IPS DF 6.9 (cell line): Measurements from ENCODE around the gene ILF2.
"Not testable (repeated sequence)": the region's sequence is repeated elsewhere in the genome, so short reads cannot be mapped to it uniquely, and the experiment has no call there.

ENCODE experiments used
- DNase-seq: peaks from one replicate; pipeline ENCODE4 v3.0.0-alpha.2; 2013; ENCODE audit warnings: low read depth, low spot score
- H3K27ac ChIP-seq: one replicate; pipeline ENCODE4 v1.5.1; 2013; ENCODE audit warnings: low read length, control low read depth
- H3K27me3 ChIP-seq: 2 replicates; pipeline ENCODE4 v1.6.1; 2013; ENCODE audit warnings: mild to moderate bottlenecking, low read length; ENCODE audit not compliant: control insufficient read depth, insufficient read depth
- H3K36me3 ChIP-seq: 2 replicates; pipeline ENCODE4 v1.6.1; 2013; ENCODE audit warnings: low read length; ENCODE audit not compliant: control insufficient read depth, insufficient read depth
- H3K4me1 ChIP-seq: 2 replicates; pipeline ENCODE4 v1.6.1; 2013; ENCODE audit warnings: low read length; ENCODE audit not compliant: control insufficient read depth, insufficient read depth
- H3K4me3 ChIP-seq: 2 replicates; pipeline ENCODE4 v1.5.1; 2013; ENCODE audit warnings: mild to moderate bottlenecking, low read length
- H3K9me3 ChIP-seq: 2 replicates; pipeline ENCODE4 v1.6.1; 2013; ENCODE audit warnings: low read length, inconsistent platforms; ENCODE audit not compliant: control insufficient read depth, insufficient read depth
- WGBS: extraction: QIAGEN DNeasy Blood & Tissue Kit; methylation state at CpG from one replicate; pipeline ENCODE4 v1.1.7; 2013; ENCODE audit warnings: mixed read lengths, missing lambda C conversion rate; ENCODE audit not compliant: insufficient read length, insufficient coverage; 5-methylcytosine and 5-hydroxymethylcytosine counted together

Gene ILF2

DNA sequence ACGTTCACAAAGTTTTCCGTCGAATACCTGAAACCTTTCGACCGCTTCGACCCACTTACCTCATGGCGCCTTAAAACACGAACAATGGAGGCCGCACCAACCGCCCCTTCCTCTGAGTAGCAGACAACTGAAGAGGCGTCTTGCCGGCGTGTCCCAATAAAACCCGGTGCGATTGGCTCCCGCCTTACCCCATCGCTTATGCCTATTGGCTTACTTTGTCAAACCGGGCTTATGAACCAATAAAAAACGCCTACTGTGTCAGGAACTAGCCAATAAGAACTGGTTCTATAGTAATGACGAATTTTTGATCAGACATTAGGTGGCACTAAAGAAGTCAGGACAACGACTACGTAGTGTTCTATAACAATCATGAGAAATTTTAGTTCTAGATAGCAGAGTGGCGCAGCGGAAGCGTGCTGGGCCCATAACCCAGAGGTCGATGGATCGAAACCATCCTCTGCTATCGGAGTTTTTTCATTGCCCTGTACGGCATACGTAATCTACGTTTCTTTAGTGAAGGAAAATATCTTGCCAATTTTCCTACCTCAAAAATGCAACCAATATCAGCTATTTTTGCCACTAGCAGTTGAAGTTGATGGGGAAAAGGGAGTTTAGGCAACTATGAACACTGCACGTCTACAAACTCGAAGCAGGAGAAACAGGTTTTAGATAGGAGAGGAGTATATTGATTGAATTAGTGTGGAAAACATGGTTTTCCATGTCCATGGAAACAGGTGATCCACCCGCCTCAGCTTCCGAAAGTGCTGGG is at the start of gene ILF2:
TSS of gene ILF2 (minus strand) at position 135 of the 769 bp plus-strand sequence. CDS start at position 64, 71 bp downstream.
- Histone ChIP-seq H3K4me3 (peak within 1 kb of the TSS; percentile 88), H3K36me3 (peaks cover 29% of the 10 kb centered on the region; the same call in 1 of the 2 replicates), H3K27ac (no peak within 1 kb of the TSS), H3K4me1 (no peaks in the 10 kb centered on the region; the same call in 1 of the 2 replicates), H3K27me3 (no peaks in the 10 kb centered on the region), H3K9me3 (no peaks in the 10 kb centered on the region)
- WGBS, result no CpG with 5 or more reads among the region's 35 CpGs
- peak; percentile 94 for DNase-seq

DNA sequence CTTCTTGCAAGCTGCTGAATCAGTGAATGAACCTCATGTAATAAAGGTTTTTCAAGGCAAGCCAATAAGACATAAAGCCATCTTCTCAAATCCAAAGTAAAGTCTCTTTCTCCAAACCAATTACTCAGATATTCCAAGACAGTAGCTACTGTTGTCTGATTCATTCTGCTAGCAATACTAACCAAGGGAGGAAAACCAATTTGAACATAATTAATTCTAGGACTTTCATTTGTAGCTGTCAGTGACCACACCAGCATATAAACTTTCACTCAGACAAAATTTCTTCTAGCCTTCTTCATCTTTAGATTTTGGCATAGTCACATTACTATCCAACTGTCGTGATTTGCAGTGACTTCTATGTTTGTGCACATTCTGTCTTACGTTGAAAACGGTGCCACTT is 46.5 kb upstream of the ILF2 start:
- no CpG with 5 or more reads among the region's 3 CpGs for WGBS
- DNase-seq, result no peak
- no peak overlapping the region for H3K4me3 ChIP-seq
- no peaks in the 10 kb centered on the region for H3K27me3 ChIP-seq
- H3K4me1 ChIP-seq, result no peaks in the 10 kb centered on the region
- no peaks in the 10 kb centered on the region for H3K9me3 ChIP-seq
- H3K36me3 ChIP-seq, result no peaks in the 10 kb centered on the region
- no peak overlapping the region for H3K27ac ChIP-seq

DNA sequence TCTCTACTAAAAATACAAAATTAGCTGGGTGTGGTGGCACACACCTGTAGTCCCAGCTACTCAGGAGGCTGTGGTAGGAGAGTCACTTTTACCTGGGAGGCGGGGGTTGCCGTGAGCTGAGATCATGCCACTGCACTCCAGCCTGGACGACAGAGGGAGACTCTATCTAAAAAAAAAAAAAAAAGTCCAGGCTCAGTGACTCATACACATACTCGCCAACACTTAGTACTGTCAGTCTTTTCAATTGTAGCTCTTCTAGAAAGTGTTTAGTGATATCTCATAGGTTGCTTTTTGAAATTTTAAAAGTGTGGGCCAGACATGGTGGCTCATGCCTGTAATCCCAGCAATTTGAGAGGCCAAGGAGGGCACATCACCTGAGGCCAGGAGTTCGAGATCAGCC is 45.4 kb upstream of the ILF2 start:
- H3K36me3 ChIP-seq, H3K4me3 ChIP-seq, H3K27ac ChIP-seq, H3K27me3 ChIP-seq, H3K4me1 ChIP-seq, DNase-seq, H3K9me3 ChIP-seq: not testable (repeated sequence)
- WGBS, result no CpG with 5 or more reads among the region's 5 CpGs

DNA sequence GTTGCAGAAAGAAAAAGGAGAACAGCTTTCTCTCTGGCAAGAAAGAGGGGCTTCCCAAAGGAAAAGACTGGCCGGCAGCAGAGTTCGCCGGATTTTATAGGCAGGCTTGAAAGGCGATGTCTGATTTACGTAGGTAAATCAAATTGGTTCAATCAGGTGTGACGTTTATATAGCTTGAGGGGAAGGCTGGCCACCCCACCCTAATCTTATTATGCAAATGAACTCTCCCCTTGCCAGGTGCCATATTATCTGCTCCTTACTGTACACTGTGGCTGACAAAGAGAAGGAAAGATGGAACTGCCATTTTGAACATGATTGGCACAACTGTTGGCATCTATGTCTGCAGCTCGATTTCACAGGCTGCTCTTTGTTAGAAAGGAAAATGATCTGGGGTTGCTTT is 40.2 kb upstream of the ILF2 start:
- H3K4me1 ChIP-seq, result no peaks in the 10 kb centered on the region
- H3K36me3 ChIP-seq, result no peaks in the 10 kb centered on the region
- H3K9me3 ChIP-seq, result no peaks in the 10 kb centered on the region
- no peaks in the 10 kb centered on the region for H3K27me3 ChIP-seq
- WGBS, result no CpG with 5 or more reads among the region's 7 CpGs
- no peak overlapping the region for H3K4me3 ChIP-seq
- no peak overlapping the region for H3K27ac ChIP-seq
- DNase-seq, result no peak

DNA sequence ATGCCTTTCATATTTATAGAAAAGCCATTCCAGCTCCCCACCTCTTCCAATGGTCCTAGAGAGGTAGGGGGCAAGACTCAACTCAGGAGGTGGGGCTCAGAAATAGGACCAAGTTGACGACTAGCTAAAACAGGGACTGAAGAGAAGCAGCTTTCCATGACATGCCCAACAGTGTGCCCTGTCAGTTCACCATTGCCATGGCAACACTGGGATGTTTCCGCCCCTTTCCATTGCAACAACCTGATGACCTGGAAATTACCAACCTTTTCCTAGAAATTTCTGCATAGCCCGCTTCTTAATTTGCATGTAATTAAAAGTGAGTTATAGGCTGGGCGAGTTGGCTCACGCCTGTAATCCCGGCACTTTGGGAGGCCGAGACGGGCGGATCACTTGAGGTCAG is 34.7 kb upstream of the ILF2 start:
- no peaks in the 10 kb centered on the region for H3K9me3 ChIP-seq
- no peaks in the 10 kb centered on the region for H3K36me3 ChIP-seq
- DNase-seq, result no peak
- no CpG with 5 or more reads among the region's 9 CpGs for WGBS
- no peak overlapping the region for H3K27ac ChIP-seq
- no peaks in the 10 kb centered on the region for H3K4me1 ChIP-seq
- H3K27me3 ChIP-seq, result no peaks in the 10 kb centered on the region
- H3K4me3 ChIP-seq, result no peak overlapping the region

DNA sequence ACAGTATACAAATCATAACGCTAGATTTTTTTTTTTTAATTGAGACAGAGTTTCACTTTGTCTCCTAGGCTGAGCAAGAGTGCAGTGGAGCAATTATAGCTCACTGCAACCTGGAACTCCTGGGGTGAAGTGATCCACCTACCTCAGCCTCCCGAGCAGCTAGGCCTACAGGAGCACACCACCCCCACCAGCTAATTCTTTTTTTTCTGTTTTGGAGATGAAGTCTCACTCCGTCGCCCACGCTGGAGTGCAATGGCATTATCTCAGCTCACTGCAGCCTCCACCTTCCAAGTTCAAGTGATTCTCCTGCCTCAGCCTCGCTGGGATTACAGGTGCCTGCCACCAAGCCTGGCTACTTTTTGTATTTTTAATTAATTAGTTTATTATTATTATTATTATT is 29.0 kb upstream of the ILF2 start:
- H3K27me3 ChIP-seq, result no peaks in the 10 kb centered on the region
- no peak for DNase-seq
- H3K27ac ChIP-seq, result no peak overlapping the region
- no peaks in the 10 kb centered on the region for H3K36me3 ChIP-seq
- WGBS, result no CpG with 5 or more reads among the region's 6 CpGs
- no peak overlapping the region for H3K4me3 ChIP-seq
- peaks cover 7% of the 10 kb centered on the region; the same call in 1 of the 2 replicates for H3K4me1 ChIP-seq
- H3K9me3 ChIP-seq, result no peaks in the 10 kb centered on the region

DNA sequence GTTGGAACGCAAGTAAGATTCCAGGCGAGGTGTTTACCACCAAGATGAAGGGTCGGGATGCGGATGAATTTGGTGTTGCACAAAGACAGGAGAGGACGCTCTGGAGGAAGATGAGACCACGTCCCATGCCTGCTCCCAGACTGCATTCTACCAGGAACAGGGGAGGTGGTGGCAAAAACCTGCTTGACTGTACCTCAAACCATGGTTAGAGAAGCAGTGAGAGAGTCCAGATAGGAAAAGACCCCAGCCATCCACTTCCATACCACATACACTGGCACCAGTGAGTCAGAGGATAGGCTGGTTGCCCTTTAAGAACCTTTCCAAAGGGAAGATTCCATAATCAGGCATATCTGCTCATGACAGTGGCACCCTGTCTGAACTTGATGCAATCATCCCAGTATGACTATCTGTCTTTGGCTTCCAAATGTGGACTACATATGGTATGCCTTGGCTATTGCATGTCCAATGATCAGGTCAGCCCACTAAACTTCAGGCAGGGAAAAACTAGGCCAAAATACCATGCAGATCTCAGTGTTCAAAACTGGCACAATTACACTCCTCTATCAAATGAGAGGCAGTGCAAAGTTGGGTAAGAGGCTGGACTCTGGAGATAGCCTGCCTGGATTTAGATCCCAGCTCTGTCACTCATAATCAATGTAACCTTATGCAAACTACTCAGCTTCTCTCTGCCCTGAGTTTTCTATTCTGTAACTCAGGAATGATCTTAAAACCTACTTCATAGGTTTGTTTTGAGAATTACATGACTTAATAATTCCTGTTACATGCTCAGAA is 28.3 kb upstream of the ILF2 start:
- Histone ChIP-seq H3K9me3 (no peaks in the 10 kb centered on the region), H3K27ac (no peak overlapping the region), H3K36me3 (no peaks in the 10 kb centered on the region)

DNA sequence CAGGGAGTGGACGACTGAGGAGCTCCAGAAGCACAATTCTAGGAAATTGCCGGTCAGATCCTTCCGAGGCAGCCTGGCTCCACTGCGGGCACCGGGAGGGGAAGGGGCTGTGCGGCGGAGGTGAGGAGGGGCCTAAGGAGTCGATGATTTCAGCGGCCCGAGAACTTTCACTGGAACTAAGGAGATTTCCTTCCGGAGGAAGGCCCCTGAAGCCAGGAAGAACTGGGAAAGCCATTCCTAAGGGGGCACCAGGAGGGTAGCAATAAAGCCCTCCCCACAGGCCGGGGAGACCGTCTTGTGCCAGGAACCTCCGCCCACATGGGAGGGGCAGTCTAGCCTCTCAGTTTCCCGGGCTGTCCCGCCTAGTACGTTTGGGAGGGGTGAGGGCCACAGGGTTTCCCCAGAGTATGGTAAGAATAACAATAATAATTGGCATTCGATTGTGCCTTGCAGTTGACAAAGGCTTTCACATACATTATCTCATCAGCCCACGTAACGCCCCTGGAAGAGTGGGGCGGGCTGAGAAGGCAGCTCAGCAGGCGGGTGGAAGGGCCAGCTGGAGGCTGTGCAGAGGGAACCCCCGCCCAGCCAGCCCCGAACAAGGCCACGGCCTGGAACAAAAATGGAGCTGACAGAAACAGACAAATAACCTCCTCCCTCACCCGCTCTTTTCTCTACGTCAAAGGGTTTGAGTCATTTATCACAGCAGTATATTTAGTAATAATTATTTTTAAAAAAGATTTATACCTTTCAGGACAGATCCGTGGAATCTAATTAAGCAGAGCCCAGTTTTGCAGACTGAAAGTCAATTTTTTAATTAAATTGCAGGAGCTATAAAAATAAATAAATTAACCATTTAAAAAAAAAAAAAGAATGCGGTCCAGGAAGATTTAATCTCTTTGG is 27.5 kb upstream of the ILF2 start:
- Histone ChIP-seq H3K27ac (no peak overlapping the region), H3K4me1 (peaks cover 7% of the 10 kb centered on the region; the same call in 1 of the 2 replicates), H3K27me3 (no peaks in the 10 kb centered on the region), H3K9me3 (no peaks in the 10 kb centered on the region), H3K4me3 (no peak overlapping the region), H3K36me3 (no peaks in the 10 kb centered on the region)
- no CpG with 5 or more reads among the region's 29 CpGs for WGBS
- no peak for DNase-seq

More for the DNA sequence above, 28.3 kb upstream of the ILF2 start:
- no peak overlapping the region for H3K4me3 ChIP-seq
- H3K27me3 ChIP-seq, result no peaks in the 10 kb centered on the region
- peaks cover 7% of the 10 kb centered on the region; the same call in 1 of the 2 replicates for H3K4me1 ChIP-seq
- WGBS, result no CpG with 5 or more reads among the region's 6 CpGs
- no peak for DNase-seq

DNA sequence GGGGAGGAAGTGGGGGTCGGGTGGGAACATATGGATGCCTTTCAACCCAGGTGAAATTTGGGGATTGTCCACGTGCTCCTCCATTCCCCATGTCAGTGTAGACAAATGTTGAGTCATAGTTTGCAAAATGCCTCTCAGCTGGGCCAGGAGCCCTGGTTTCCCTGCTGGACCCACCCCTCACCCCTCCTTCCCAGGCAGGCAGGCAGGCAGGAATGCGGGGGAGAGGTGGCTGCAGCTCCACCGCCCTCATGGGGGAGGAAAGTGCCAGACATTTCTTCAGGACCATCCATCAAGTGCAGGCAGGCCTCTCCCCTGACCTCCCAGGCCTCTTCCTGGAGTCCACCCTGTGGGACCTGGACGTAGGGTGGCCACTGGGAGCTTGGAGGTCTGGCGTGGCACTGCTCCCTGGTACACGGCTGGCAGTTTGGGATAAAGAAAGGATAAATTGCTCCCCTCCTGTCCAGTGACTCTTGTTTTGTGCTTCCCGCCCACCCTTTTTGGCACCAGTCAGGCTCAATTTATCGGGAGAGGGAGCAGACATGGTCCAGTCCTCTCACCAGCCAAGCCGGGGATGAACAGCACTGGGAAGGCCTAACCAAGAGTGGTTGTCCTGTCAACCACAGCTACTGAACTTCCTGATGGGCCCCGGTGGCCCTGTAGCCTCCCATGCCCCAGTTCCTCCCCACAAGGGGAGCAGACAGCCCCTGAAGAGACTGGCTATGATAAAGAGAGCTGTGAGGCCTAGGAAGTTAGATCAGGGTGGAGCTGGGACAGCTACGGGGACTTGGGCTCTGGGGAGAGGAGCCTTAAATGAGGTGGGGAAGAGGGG is 26.6 kb upstream of the ILF2 start:
- H3K9me3 ChIP-seq, result no peaks in the 10 kb centered on the region
- H3K27ac ChIP-seq, result no peak overlapping the region
- H3K4me3 ChIP-seq, result no peak overlapping the region
- DNase-seq, result no peak
- H3K4me1 ChIP-seq, result peaks cover 7% of the 10 kb centered on the region; the same call in 1 of the 2 replicates
- no peaks in the 10 kb centered on the region for H3K36me3 ChIP-seq
- WGBS, result no CpG with 5 or more reads among the region's 12 CpGs
- no peaks in the 10 kb centered on the region for H3K27me3 ChIP-seq
